GM13977 (cell line): Measurements from ENCODE around the gene EDEM1.

Experiments
- DNase-seq: peaks from one replicate; pipeline ENCODE4 v3.0.0; 2012; ENCODE audit warnings: low spot score
- in situ Hi-C: fragments of 300-500 bp; cut with MboI; formaldehyde crosslinking; loops from one replicate; pipeline ENCODE4 v1.12.0; 2022; ENCODE audit warnings: low sequenced_read_pairs, low pct_unique_long_range_greater_than_20kb, mixed read lengths, inconsistent platforms; ENCODE audit not compliant: unreplicated experiment
- TF ChIP-seq, protein P1 (sequence below): IDR thresholded peaks from 2 replicates; pipeline ENCODE4 v1.5.1; 2012; ENCODE audit warnings: mild to moderate bottlenecking, control low read depth; ENCODE audit not compliant: insufficient read depth; ENCODE audit errors: extremely low read depth, missing control alignments

Gene EDEM1

GRCh38 chr3:5260992-5261501 is 73.5 kb downstream of the EDEM1 start:
- in situ Hi-C loops, result no loop called here
- DNase-seq, result no peak
- TF ChIP-seq, protein P1, sequence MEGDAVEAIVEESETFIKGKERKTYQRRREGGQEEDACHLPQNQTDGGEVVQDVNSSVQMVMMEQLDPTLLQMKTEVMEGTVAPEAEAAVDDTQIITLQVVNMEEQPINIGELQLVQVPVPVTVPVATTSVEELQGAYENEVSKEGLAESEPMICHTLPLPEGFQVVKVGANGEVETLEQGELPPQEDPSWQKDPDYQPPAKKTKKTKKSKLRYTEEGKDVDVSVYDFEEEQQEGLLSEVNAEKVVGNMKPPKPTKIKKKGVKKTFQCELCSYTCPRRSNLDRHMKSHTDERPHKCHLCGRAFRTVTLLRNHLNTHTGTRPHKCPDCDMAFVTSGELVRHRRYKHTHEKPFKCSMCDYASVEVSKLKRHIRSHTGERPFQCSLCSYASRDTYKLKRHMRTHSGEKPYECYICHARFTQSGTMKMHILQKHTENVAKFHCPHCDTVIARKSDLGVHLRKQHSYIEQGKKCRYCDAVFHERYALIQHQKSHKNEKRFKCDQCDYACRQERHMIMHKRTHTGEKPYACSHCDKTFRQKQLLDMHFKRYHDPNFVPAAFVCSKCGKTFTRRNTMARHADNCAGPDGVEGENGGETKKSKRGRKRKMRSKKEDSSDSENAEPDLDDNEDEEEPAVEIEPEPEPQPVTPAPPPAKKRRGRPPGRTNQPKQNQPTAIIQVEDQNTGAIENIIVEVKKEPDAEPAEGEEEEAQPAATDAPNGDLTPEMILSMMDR, result no peak

DNA sequence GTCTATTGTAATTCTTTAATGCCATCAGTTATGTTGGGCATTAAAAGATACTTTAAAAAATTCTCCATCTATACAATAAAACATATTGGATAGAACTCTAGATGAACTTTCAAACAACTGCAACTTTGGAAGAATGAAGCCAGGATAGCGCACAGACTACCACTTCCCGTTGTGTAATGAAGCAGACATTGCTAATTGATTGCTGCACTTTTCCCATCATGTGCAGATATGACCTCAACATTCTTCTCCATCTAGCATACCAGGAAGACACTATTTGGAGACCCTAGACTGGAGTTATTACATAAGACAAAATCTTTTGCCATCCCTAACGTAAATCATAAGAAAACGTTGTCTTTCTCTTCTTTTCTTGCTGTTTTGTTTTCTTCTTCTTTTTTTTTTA is 75.0 kb downstream of the EDEM1 start:
- TF ChIP-seq, protein P1, result no peak
- in situ Hi-C loops, result no loop called here
- DNase-seq, result no peak

- in situ Hi-C loops, result no loop called here
- TF ChIP-seq, protein P1, result no peak
- no peak for DNase-seq
These were observed 76.6 kb downstream of the EDEM1 start for GRCh38 chr3:5264093-5264600.

GRCh38 chr3:5264896-5265770 is 77.6 kb downstream of the EDEM1 start:
- DNase-seq, result no peak
- in situ Hi-C loops, result no loop called here
- TF ChIP-seq, protein P1, result no peak

DNA sequence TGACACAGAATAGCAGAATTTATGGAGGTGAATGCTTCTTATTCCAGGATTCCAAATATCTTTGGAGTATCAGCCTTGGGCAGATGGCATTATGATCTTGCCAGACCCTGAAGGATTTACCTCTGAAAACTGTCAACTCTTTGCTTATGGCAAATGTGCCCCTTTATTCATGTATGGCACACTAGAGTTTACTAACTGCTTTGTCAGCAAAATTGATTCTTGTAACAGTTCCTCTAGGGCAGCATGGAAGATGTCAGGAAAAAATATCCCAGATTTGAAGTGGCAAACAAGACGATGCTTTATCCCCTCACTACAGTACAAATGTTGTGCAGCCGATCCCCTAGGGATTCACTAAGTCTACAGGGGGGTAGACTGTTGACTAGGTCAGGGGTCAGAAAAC is 79.7 kb downstream of the EDEM1 start:
- no peak for DNase-seq
- in situ Hi-C loops, result no loop called here
- TF ChIP-seq, protein P1, result no peak

DNA sequence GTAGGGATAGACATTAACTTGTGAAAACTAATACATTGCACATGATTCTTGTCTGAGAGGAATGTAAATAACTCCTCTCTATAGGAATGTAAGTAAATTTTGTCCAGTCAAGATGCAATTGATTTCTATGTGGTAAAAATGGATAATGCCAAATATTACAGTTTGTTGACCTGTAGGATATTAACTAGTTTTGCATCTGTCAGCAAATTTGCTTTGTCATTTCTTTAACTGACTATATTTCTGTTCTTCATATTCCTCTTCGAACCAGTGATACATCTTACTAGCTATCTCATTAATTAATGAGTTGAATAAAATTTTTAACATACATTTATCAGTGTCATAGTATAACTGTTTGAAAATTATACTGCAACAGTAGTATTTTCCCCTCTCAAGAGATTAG is 80.4 kb downstream of the EDEM1 start:
- TF ChIP-seq, protein P1, result no peak
- DNase-seq, result no peak
- in situ Hi-C loops, result no loop called here
